GM21360 (cell line): ENCODE data around the gene OGT.

ENCODE experiments used
- ATAC-seq: cut with Tn5 transposase; IDR thresholded peaks from one replicate; pipeline ENCODE4 v1.9.1; 2021; ENCODE audit warnings: mild to moderate bottlenecking, moderate library complexity; ENCODE audit not compliant: unreplicated experiment

Gene OGT

GRCh38 chrX:71621603-71622002 lies 88.7 kb downstream of the OGT start:
- ATAC-seq = no peak

- no peak for ATAC-seq
Observed at GRCh38 chrX:71622032-71622575, 89.2 kb downstream of the OGT start.

- ATAC-seq = peak; percentile 37
Observed at GRCh38 chrX:71622576-71623450, 89.9 kb downstream of the OGT start.

GRCh38 chrX:71623714-71624113 lies 90.8 kb downstream of the OGT start:
- ATAC-seq = no peak

- ATAC-seq = no peak
Observed at GRCh38 chrX:71625471-71625870, 92.6 kb downstream of the OGT start.
